ENCODE data around the gene ACTR2.
A peak's percentile ranks its signal among the peaks of the same experiment; 100 is the strongest.
"Not testable (repeated sequence)": the region's sequence is repeated elsewhere in the genome, so short reads cannot be mapped to it uniquely, and the experiment has no call there.

Gene ACTR2

GRCh38 chr2:65227456-65228262 lies at the start of gene ACTR2:
Gene ACTR2 (plus strand): TSS chr2:65227831. CDS start chr2:65227910, 79 bp downstream.
- DNase-seq = peak; percentile 96

- no peak for DNase-seq
Measured at GRCh38 chr2:65182570-65182969, 45.1 kb upstream of the ACTR2 start.

GRCh38 chr2:65183406-65183805 lies 44.2 kb upstream of the ACTR2 start:
- not testable (repeated sequence) for DNase-seq

GRCh38 chr2:65185012-65185411 lies 42.6 kb upstream of the ACTR2 start:
- DNase-seq = no peak

- no peak for DNase-seq
Measured at GRCh38 chr2:65186093-65186868, 41.4 kb upstream of the ACTR2 start.

- peak; percentile 59 for DNase-seq
Measured at GRCh38 chr2:65186872-65187851, 40.5 kb upstream of the ACTR2 start.

- DNase-seq = no peak
Measured at GRCh38 chr2:65193446-65193845, 34.2 kb upstream of the ACTR2 start.

GRCh38 chr2:65198737-65199136 lies 28.9 kb upstream of the ACTR2 start:
- DNase-seq = no peak

GRCh38 chr2:65199166-65199565 lies 28.5 kb upstream of the ACTR2 start:
- DNase-seq = no peak

GRCh38 chr2:65199891-65200290 lies 27.7 kb upstream of the ACTR2 start:
- DNase-seq = no peak

- no peak for DNase-seq
Measured at GRCh38 chr2:65204461-65205210, 23.0 kb upstream of the ACTR2 start.

GRCh38 chr2:65212115-65212514 lies 15.5 kb upstream of the ACTR2 start:
- DNase-seq = no peak

GRCh38 chr2:65212619-65213018 lies 15.0 kb upstream of the ACTR2 start:
- DNase-seq = no peak

GRCh38 chr2:65213035-65213434 lies 14.6 kb upstream of the ACTR2 start:
- DNase-seq = no peak

GRCh38 chr2:65214361-65214760 lies 13.3 kb upstream of the ACTR2 start:
- no peak for DNase-seq

- DNase-seq = no peak
Measured at GRCh38 chr2:65214843-65215242, 12.8 kb upstream of the ACTR2 start.

- DNase-seq = no peak
Measured at GRCh38 chr2:65215946-65216345, 11.7 kb upstream of the ACTR2 start.

GRCh38 chr2:65220432-65221131 lies 7.0 kb upstream of the ACTR2 start:
- no peak for DNase-seq

- DNase-seq = not testable (repeated sequence)
Measured at GRCh38 chr2:65221275-65221674, 6.4 kb upstream of the ACTR2 start.

- no peak for DNase-seq
Measured at GRCh38 chr2:65227020-65227455, 593 bp upstream of the ACTR2 start.

- DNase-seq = peak; percentile 24
Measured at GRCh38 chr2:65228263-65228750, 676 bp downstream of the ACTR2 start.
